WTC11 (cell line): Measurements from ENCODE around the gene CNTNAP2. TPM values are rescaled to one million over a fixed set of nuclear protein-coding genes. Genes with fewer than 3 reads are reported as not detected.
"Not testable (repeated sequence)": the region's sequence is repeated elsewhere in the genome, so short reads cannot be mapped to it uniquely, and the experiment has no call there.

Source experiments
- ATAC-seq: fragments of 200-7000 bp; cut with Tn5 transposase; 2 replicates; pipeline ENCODE4 v1.10.0; 2021; ENCODE audit warnings: mild to moderate bottlenecking, moderate library complexity
- CTCF ChIA-PET: fragments of 300-600 bp; sonication (Branson Sonifier 250); formaldehyde crosslinking; loops from one replicate; lab custom pipeline; 2021; ENCODE audit warnings: antibody characterized with exemption; lab: Charles Lee
- POLR2A ChIA-PET: fragments of 350-600 bp; sonication (Branson Sonifier 250); formaldehyde crosslinking; loops from one replicate; lab custom pipeline; 2021; ENCODE audit warnings: antibody characterized with exemption; lab: Charles Lee
- DNase-seq: peaks from one replicate; pipeline ENCODE4 v3.0.0; 2021; ENCODE audit warnings: low spot score
- H3K27ac Mint-ChIP-seq: 2 replicates; pipeline ENCODE4 v1.8.0; 2021; ENCODE audit warnings: mixed read lengths
- H3K27me3 Mint-ChIP-seq: 2 replicates; pipeline ENCODE4 v1.8.0; 2021; ENCODE audit warnings: low read depth, mild to moderate bottlenecking, moderate library complexity, mixed read lengths
- H3K36me3 Mint-ChIP-seq: 2 replicates; pipeline ENCODE4 v1.8.0; 2021; ENCODE audit warnings: mixed read lengths
- H3K4me1 Mint-ChIP-seq: 2 replicates; pipeline ENCODE4 v1.8.0; 2022; ENCODE audit warnings: mixed read lengths
- H3K4me3 Mint-ChIP-seq: 2 replicates; pipeline ENCODE4 v1.8.0; 2021; ENCODE audit warnings: mild to moderate bottlenecking, moderate library complexity, mixed read lengths
- H3K9me3 Mint-ChIP-seq: 2 replicates; pipeline ENCODE4 v1.8.0; 2021; ENCODE audit warnings: mixed read lengths
- CBFB ChIP-seq: sonication (generic); formaldehyde crosslinking; IDR thresholded peaks from 2 replicates; pipeline ENCODE4 v1.8.1; 2022; ENCODE audit warnings: mild to moderate bottlenecking, low read depth, missing genetic modification reagents
- CREB1 ChIP-seq: sonication (generic); formaldehyde crosslinking; IDR thresholded peaks from 2 replicates; pipeline ENCODE4 v1.8.0; 2023; ENCODE audit warnings: mild to moderate bottlenecking, missing genetic modification reagents
- ELF4 ChIP-seq: sonication (generic); formaldehyde crosslinking; IDR thresholded peaks from 2 replicates; pipeline ENCODE4 v1.8.1; 2022; ENCODE audit warnings: low read depth, mild to moderate bottlenecking, moderate library complexity, missing genetic modification reagents
- EMX1 ChIP-seq: fragments of 250-450 bp; sonication (Bioruptor Pico); IDR thresholded peaks from 2 replicates; pipeline ENCODE4 v1.8.0; 2021; ENCODE audit warnings: mild to moderate bottlenecking
- FOXJ3 ChIP-seq: sonication (generic); formaldehyde crosslinking; IDR thresholded peaks from 2 replicates; pipeline ENCODE4 v1.9.0; 2021; ENCODE audit warnings: missing genetic modification reagents, mild to moderate bottlenecking, borderline replicate concordance
- FOXK1 ChIP-seq: sonication (generic); formaldehyde crosslinking; IDR thresholded peaks from 2 replicates; pipeline ENCODE4 v1.8.0; 2022; ENCODE audit warnings: mild to moderate bottlenecking, moderate library complexity, missing genetic modification reagents
- FOXP1 ChIP-seq: sonication (generic); formaldehyde crosslinking; IDR thresholded peaks from 2 replicates; pipeline ENCODE4 v1.8.0; 2022; ENCODE audit warnings: missing genetic modification reagents, mild to moderate bottlenecking, moderate library complexity, borderline replicate concordance
- GRHL2 ChIP-seq: fragments of 250-450 bp; sonication (Bioruptor Pico); IDR thresholded peaks from 2 replicates; pipeline ENCODE4 v1.8.0; 2022; ENCODE audit warnings: mild to moderate bottlenecking, moderate library complexity; ENCODE audit not compliant: insufficient replicate concordance, severe bottlenecking
- JAZF1 ChIP-seq: fragments of 250-450 bp; sonication (Bioruptor Pico); IDR thresholded peaks from 2 replicates; pipeline ENCODE4 v1.9.0; 2021; ENCODE audit warnings: moderate library complexity, mild to moderate bottlenecking, inconsistent platforms
- NFATC4 ChIP-seq: fragments of 250-450 bp; sonication (Bioruptor Pico); IDR thresholded peaks from 2 replicates; pipeline ENCODE4 v1.9.0; 2021; ENCODE audit warnings: mild to moderate bottlenecking
- RELA ChIP-seq: sonication (generic); formaldehyde crosslinking; IDR thresholded peaks from 2 replicates; pipeline ENCODE4 v1.8.1; 2022; ENCODE audit warnings: missing genetic modification reagents, mild to moderate bottlenecking, borderline replicate concordance
- SOX15 ChIP-seq: fragments of 250-450 bp; sonication (Bioruptor Pico); IDR thresholded peaks from 2 replicates; pipeline ENCODE4 v1.9.0; 2021; ENCODE audit warnings: mild to moderate bottlenecking
- SP1 ChIP-seq: sonication (generic); formaldehyde crosslinking; conservative IDR thresholded peaks from 2 replicates; pipeline ENCODE4 v1.8.1; 2022; ENCODE audit warnings: missing genetic modification reagents
- TEAD1 ChIP-seq: sonication (generic); formaldehyde crosslinking; IDR thresholded peaks from 2 replicates; pipeline ENCODE4 v1.8.0; 2022; ENCODE audit warnings: mild to moderate bottlenecking, missing genetic modification reagents
- ZNF317 ChIP-seq: sonication (generic); formaldehyde crosslinking; IDR thresholded peaks from 2 replicates; pipeline ENCODE4 v1.8.1; 2023; ENCODE audit warnings: low read depth, mild to moderate bottlenecking, moderate library complexity, missing genetic modification reagents, borderline replicate concordance
- total RNA-seq: library from RNA; stranded (reverse); gene quantifications from 3 replicates; pipeline ENCODE4 v1.2.3, GENCODE V29; 2021
- TF ChIP-seq, protein P1 (sequence below): sonication (generic); formaldehyde crosslinking; conservative IDR thresholded peaks from 2 replicates; pipeline ENCODE4 v1.8.1; 2023; ENCODE audit warnings: mild to moderate bottlenecking, low read depth, missing genetic modification reagents, moderate library complexity
- TF ChIP-seq, protein P2 (sequence below): sonication (generic); formaldehyde crosslinking; IDR thresholded peaks from 2 replicates; pipeline ENCODE4 v1.8.1; 2023; ENCODE audit warnings: mild to moderate bottlenecking, missing genetic modification reagents, moderate library complexity
- TF ChIP-seq, protein P3 (sequence below): sonication (generic); formaldehyde crosslinking; IDR thresholded peaks from 2 replicates; pipeline ENCODE4 v1.8.0; 2022; ENCODE audit warnings: mild to moderate bottlenecking, missing genetic modification reagents
- TF ChIP-seq, protein P4 (sequence below): sonication (generic); formaldehyde crosslinking; conservative IDR thresholded peaks from 2 replicates; pipeline ENCODE4 v1.8.1; 2022; ENCODE audit warnings: mild to moderate bottlenecking, missing genetic modification reagents
- TF ChIP-seq, protein P5 (sequence below): sonication (generic); formaldehyde crosslinking; IDR thresholded peaks from 2 replicates; pipeline ENCODE4 v1.8.0; 2022; ENCODE audit warnings: mild to moderate bottlenecking, missing genetic modification reagents

The CNTNAP2 gene
- total RNA-seq, 1 experiment from 2014 or later: 63.8 TPM

DNA sequence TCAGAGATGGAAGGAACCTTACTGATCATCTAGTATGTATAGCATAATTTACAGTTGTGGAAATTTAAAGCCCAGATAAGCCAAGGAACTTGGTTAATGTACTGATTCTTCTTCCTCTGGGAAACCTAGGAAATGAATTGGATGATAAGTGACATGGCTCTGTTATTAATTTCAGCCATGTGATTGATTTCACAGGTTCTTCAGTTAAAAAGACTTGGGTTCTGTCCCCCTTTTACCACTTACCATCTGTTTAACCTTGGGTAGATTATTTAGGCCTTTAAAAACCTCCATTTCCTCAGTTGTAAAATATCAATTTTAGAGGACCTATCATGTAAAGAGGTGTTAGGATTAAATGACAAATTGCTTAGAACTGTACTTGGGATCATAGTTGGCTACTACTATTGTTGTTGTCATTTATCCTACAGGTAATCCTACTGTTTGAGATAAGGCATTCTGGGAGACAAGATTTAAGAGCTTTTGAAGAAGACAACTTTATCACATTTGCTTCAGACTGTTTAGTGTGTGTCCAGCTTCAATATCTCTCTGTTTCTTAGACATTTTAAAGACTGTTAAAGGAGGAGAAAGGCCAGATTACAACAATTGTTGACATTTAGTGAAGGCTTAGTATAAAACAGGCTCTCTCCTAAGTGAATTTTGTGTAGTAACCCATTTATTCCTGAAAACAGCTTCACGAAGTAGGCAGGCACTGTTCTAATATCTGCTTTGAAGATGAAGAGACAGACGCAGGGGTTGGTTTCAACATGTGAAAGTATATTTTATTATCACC lies 1476.9 kb downstream of the CNTNAP2 start (continued):
- TF ChIP-seq, protein P1, sequence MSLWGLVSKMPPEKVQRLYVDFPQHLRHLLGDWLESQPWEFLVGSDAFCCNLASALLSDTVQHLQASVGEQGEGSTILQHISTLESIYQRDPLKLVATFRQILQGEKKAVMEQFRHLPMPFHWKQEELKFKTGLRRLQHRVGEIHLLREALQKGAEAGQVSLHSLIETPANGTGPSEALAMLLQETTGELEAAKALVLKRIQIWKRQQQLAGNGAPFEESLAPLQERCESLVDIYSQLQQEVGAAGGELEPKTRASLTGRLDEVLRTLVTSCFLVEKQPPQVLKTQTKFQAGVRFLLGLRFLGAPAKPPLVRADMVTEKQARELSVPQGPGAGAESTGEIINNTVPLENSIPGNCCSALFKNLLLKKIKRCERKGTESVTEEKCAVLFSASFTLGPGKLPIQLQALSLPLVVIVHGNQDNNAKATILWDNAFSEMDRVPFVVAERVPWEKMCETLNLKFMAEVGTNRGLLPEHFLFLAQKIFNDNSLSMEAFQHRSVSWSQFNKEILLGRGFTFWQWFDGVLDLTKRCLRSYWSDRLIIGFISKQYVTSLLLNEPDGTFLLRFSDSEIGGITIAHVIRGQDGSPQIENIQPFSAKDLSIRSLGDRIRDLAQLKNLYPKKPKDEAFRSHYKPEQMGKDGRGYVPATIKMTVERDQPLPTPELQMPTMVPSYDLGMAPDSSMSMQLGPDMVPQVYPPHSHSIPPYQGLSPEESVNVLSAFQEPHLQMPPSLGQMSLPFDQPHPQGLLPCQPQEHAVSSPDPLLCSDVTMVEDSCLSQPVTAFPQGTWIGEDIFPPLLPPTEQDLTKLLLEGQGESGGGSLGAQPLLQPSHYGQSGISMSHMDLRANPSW (CRISPR knock-in tag): no peak
- TF ChIP-seq, protein P2, sequence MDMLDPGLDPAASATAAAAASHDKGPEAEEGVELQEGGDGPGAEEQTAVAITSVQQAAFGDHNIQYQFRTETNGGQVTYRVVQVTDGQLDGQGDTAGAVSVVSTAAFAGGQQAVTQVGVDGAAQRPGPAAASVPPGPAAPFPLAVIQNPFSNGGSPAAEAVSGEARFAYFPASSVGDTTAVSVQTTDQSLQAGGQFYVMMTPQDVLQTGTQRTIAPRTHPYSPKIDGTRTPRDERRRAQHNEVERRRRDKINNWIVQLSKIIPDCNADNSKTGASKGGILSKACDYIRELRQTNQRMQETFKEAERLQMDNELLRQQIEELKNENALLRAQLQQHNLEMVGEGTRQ: no peak
- TF ChIP-seq CREB1 (CRISPR knock-in tag) (no peak), JAZF1 (no peak), CBFB (CRISPR knock-in tag) (no peak), FOXJ3 (CRISPR knock-in tag) (no peak), GRHL2 (CRISPR knock-in tag) (no peak), EMX1 (CRISPR knock-in tag) (no peak), TEAD1 (CRISPR knock-in tag) (no peak), NFATC4 (no peak)
- TF ChIP-seq, protein P3, sequence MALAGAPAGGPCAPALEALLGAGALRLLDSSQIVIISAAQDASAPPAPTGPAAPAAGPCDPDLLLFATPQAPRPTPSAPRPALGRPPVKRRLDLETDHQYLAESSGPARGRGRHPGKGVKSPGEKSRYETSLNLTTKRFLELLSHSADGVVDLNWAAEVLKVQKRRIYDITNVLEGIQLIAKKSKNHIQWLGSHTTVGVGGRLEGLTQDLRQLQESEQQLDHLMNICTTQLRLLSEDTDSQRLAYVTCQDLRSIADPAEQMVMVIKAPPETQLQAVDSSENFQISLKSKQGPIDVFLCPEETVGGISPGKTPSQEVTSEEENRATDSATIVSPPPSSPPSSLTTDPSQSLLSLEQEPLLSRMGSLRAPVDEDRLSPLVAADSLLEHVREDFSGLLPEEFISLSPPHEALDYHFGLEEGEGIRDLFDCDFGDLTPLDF (CRISPR knock-in tag): no peak
- TF ChIP-seq, protein P4, sequence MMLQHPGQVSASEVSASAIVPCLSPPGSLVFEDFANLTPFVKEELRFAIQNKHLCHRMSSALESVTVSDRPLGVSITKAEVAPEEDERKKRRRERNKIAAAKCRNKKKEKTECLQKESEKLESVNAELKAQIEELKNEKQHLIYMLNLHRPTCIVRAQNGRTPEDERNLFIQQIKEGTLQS (CRISPR knock-in tag): no peak

DNA sequence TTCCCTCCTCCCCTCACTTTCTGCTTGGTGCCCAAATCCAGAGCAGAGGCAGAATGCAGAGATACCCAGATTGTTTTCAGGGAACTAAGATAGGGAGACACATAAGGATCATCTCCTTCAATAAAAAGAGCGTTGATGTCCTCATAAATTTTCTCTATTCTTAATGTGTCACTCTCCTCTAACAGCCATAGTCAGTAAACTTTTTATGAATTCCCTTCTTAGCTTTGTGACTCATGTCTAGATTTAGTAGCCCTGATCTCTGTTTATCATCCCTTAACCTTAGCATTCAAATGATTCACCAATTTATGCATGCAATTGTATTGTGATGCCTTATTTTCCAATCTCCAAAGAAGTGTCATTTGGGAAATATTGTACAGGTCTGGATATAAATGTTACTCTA lies 1478.4 kb downstream of the CNTNAP2 start:
- Mint-ChIP-seq H3K4me3 (no peak overlapping the region), H3K36me3 (peaks cover 17% of the 10 kb centered on the region), H3K27ac (no peak overlapping the region), H3K9me3 (peaks cover 32% of the 10 kb centered on the region), H3K4me1 (peaks cover 14% of the 10 kb centered on the region), H3K27me3 (no peaks in the 10 kb centered on the region; the same call in 1 of the 2 replicates)
- ATAC-seq: no peak
- no peak for DNase-seq
- ChIA-PET POLR2A (no interaction called here), CTCF (no interaction called here)
- no peak for TF ChIP-seq SOX15
- TF ChIP-seq, protein P2: no peak

DNA sequence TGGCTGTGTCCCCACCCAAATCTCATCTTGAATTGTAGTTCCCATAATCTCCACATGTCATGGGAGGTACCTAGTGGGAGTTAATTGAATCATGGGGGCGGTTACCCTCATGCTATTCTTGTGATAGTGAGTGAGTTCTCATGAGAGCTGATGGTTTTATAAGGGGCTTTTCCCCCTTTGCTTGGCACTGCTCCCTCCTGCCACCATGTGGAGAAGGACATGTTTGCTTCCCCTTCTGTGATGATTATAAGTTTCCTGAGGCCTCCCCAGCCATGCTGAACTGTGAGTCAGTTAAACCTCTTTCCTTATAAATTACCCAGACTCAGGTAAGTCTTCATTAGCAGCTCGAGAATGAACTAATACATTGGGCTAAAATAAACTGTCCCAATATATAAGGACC lies 1482.1 kb downstream of the CNTNAP2 start:
- H3K4me3 Mint-ChIP-seq, ATAC-seq, H3K27ac Mint-ChIP-seq, POLR2A ChIA-PET, DNase-seq, H3K27me3 Mint-ChIP-seq: not testable (repeated sequence)
- Mint-ChIP-seq H3K9me3 (peaks cover 23% of the 10 kb centered on the region), H3K36me3 (peaks cover 17% of the 10 kb centered on the region), H3K4me1 (peaks cover 22% of the 10 kb centered on the region)
- CTCF ChIA-PET: interaction anchor here (1.2 to 1.5 kb wide), 2 partner anchors 12 to 167 kb away, joined by 4 read pairs; no protein-coding TSS in a partner anchor

DNA sequence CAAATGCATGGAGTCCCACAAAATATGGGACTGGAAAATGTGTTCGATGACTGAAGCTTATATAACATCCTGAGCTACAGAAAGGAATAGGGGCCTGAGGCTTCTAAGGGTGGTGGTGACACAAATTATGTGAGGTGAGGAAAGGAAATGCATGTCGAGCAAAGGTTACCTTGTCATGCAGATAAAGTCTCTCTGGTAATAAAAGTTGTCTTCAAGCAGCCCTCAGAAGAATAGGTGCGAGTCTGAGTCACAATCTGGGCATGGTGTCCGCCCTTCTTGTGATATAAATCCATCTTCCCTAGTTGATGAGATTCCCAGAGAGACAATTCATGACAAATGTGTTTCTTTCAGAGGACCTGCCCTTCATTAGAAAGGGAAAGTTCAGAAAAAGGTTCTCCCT lies 1488.7 kb downstream of the CNTNAP2 start:
- peaks cover 20% of the 10 kb centered on the region for H3K27me3 Mint-ChIP-seq
- POLR2A ChIA-PET: no interaction called here
- H3K4me1 Mint-ChIP-seq: peaks cover 66% of the 10 kb centered on the region
- CTCF ChIA-PET: no interaction called here
- H3K9me3 Mint-ChIP-seq: peaks cover 12% of the 10 kb centered on the region; the same call in 1 of the 2 replicates
- H3K36me3 Mint-ChIP-seq: peaks cover 15% of the 10 kb centered on the region
- H3K27ac Mint-ChIP-seq: no peak overlapping the region
- ATAC-seq: peak; percentile 7; the same call in 1 of the 2 replicates
- no peak for DNase-seq
- H3K4me3 Mint-ChIP-seq: peak overlapping the region; percentile 5
- TF ChIP-seq SP1 (CRISPR knock-in tag) (no peak), ZNF317 (CRISPR knock-in tag) (no peak), FOXP1 (no peak), RELA (no peak), JAZF1 (no peak), ELF4 (no peak), FOXK1 (no peak)
- TF ChIP-seq, protein P5, sequence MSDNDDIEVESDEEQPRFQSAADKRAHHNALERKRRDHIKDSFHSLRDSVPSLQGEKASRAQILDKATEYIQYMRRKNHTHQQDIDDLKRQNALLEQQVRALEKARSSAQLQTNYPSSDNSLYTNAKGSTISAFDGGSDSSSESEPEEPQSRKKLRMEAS (CRISPR knock-in tag): no peak
- TF ChIP-seq, protein P1 (CRISPR knock-in tag): no peak
